HG02870 (cell line): Measurements from ENCODE around the gene SAMD1.

Experiments used
- ATAC-seq: cut with Tn5 transposase; IDR thresholded peaks from one replicate; pipeline ENCODE4 v1.9.1; 2021; ENCODE audit warnings: mild to moderate bottlenecking, moderate library complexity; ENCODE audit not compliant: unreplicated experiment

The SAMD1 gene

GRCh38 chr19:14113762-14114414 lies 23.3 kb upstream of the SAMD1 start:
- no peak for ATAC-seq

DNA sequence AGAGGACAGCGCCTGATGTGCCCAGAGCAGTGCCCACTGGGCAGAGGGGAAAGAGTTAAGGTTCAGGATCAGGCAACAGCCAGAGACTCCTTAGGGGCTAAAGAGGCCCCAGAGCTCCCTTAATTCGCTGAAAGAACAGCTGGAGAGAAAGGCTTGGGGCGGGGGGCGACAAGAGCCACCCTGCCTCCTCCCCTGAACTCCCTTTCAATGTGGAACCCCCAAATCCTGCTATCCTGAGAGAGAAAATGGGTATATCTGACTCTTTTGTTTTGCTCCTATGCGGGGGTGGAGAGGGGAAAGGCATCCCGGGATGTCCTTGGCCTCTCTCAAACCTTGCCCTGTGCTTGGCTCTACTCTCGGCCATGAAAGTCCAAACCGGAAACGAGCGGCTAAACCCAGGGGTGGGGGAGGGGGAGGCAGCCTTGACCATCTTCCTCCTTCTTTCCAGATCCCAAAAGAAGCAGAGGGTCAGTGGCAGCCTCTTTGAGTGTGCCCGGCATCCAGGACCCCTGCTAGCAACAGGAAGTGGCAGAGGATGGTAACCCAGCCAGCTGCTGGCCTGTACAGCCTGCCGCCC lies 22.3 kb upstream of the SAMD1 start:
- ATAC-seq = no peak

DNA sequence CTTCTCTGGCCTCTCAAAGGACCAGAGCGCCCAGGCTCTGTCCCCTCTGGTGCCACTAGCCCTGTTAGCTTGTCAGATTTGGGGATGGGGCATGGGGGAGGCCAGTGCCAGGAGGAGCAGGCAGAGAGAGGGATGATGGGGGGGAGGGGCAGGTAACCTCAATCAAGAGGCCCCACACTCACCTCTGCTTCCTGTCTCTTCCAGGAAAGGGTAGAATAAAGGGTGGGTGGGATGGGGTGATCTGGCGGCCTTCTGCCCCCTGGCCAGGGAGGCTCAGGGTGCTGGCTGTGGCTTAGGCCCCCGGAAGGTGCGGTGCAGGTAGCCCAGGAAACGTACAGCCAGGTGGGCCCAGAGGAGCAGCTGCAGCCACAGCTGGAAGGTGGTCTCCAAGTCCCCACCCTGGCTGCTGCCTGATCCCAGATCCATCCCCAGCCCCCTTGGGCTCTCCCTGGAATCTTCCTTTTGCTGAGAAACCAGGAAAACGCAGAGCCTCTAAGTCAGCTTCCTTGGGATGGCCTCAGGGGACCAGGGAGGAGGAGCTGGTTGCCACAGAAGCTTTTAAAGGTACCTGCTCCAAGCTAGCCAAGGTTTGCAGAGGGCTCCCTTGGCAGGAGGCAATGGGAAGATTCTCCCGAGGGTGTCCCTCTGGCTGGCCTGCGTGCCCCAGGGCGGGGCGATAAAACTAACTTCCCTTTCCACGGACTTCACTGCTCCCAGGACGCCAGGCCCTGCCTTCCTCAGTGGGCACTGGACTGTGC lies 21.7 kb upstream of the SAMD1 start:
- no peak for ATAC-seq

- no peak for ATAC-seq
Measured at GRCh38 chr19:14111486-14111885, 20.9 kb upstream of the SAMD1 start.

DNA sequence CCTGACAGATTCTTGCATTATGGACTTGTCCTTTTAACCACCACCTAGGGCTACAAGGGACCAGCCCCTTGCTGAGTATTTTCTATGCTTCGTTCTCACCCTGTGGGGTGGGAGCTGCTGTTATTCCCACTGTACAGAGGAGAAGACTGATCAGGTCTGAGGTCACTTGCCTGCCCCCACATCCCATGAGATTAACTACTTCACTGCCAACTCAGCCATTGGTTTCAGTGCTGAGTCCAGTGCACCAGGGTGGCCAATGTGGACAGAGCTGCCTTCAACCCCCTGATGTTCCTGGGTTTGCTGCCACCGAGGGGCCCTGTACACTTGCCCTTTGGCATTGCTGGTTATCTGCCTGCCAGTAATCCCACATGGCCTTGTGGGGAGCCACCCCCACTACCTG lies 20.1 kb upstream of the SAMD1 start:
- no peak for ATAC-seq

DNA sequence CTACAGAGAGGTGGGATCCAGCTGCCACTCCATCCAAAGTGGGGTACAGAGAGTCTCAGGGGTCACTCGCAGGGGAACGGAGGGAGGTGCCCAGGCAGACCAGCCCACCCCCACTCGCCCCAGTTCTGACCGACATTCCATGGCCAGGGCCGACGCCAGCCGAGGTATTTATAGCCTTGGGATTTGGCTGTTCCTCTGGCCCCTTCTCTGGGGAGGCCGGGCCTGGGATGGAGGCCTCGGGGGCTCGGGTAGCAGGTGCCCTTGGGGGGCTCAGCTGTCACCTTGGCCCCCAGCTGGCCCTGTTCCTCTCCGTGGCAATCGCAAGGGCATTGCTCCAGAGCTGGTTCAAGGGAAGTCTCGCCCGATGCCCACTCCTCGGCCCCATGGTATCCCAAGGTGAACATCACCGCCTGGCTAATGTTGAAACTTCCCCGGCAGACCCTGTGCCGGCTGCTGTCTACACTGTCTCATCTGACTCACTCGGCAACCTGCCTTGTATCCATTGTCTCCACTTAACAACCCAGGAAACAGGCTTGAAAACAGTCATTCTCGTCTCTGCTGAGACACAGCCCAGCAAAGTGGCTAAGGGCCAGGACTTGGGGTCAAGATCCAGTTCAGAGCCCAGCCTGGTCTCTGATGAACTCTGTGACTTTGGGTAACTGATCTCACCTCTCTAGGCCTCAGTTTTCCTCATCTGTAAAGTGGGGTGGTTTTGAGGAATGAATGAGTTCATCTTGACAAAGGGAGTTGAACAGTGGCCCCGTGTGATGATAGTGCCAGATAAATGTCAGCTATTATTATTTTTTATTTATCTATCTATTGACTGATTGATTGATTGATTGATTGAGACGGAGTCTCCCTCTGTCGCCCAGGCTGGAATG lies 17.3 kb upstream of the SAMD1 start:
- ATAC-seq = no peak

DNA sequence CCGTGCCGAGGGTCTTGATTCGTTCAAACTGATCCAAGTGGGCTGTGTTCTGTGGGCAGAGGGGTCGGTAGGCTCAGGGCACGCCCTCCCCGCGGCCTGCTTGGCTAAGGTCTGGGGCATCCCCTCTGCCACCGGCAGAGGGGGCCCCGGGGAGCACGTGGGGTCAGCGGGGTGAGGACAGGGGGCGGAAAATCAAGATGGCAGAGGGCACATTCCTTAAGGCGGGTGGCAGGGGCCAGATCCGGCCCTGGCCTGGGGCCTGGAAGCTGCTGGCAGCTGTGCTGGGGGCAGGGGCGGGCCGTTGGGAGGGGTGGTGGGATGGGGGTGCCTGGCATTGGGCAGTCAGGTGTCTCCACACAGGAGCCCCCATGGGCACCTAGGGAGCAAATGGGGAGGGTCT lies 16.3 kb upstream of the SAMD1 start:
- ATAC-seq = no peak

DNA sequence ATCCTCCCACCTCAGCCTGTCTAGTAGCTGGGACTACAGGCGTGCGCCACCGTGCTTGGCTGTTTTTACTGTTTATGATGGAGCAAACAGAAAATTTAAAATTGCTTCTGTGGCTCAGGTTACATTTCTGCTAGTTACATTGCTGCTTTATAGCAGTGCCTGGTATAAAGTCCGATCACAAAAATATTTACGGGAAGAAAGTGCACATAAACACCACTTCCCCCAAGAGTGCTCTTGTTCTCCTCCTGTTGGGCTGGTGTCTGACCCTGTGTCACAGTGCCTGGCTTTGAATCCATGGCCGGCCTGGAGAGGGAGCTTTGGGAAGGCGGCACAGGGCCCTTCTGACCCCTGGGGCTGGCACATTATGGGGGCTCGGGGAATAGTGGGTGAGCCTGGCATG lies 15.1 kb upstream of the SAMD1 start:
- ATAC-seq = no peak

DNA sequence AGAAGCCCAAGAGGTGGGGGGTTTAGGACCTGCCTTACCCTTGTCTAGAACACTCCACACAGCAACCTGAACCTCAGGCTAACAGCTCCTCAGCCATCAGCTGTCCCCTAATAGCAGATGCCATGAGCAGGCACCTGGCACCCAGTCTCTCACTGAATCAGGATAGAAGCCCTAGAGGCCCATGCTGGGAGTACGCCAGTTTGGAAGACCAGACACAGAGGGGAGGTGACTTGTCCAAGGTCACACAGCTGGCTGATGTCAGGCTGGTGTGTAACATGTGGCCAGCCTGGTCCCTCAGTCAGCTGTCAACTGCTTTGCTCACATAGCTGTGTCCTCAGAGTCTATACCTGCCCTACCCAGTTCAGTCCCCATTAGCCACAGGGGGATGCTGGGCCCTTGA lies 12.8 kb upstream of the SAMD1 start:
- ATAC-seq = no peak

DNA sequence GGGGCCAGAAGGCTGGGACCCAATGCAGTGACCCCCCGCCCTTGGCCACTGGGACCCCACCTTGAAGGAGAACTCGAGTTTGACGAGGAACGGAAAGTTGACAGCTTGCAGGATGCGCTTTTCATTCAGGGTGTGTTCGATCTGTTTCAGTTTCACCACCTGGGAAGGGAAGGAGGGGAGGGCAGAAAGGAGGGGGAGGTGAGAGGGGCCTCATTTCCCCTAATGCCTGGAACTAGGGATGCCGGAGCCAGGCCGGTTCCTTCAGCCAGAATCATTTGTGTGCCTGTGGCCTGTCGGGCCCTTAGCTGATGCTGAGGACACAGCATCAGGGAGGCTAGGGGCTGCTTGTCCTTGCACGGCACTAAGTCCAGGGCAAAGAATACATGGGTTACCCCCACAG lies 12.2 kb upstream of the SAMD1 start:
- no peak for ATAC-seq

DNA sequence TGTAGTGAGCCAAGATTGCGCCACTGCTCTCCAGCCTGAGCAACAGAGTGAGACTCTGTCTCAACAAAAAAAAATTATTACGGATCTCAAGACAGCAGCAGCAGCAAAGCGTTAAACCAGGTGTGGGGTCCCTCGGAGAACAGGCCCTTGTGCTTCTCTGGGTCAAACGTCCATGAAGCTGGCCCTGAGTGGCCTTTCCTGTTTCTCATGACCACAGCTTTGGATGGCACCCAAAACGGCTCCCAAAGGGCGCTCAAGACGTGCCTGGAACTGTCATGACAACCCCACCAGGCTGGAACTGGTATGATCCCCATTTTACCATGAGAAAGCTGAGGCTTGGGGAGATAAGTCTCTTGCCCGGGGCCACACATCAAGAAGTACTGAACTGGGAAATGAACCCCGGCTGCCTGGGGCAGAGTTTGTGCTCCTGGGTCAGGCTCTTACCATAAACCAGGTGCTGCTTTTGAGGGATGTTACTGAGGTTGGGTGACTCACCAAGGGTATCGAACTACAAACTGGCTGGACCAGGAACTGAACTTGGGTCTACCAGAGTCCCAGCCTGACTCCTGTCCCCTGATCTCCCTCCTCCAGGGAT lies 11.6 kb upstream of the SAMD1 start:
- ATAC-seq = no peak

- ATAC-seq = no peak
Measured at GRCh38 chr19:14101003-14101545, 10.5 kb upstream of the SAMD1 start.

GRCh38 chr19:14097532-14098151 lies 7.1 kb upstream of the SAMD1 start:
- no peak for ATAC-seq

DNA sequence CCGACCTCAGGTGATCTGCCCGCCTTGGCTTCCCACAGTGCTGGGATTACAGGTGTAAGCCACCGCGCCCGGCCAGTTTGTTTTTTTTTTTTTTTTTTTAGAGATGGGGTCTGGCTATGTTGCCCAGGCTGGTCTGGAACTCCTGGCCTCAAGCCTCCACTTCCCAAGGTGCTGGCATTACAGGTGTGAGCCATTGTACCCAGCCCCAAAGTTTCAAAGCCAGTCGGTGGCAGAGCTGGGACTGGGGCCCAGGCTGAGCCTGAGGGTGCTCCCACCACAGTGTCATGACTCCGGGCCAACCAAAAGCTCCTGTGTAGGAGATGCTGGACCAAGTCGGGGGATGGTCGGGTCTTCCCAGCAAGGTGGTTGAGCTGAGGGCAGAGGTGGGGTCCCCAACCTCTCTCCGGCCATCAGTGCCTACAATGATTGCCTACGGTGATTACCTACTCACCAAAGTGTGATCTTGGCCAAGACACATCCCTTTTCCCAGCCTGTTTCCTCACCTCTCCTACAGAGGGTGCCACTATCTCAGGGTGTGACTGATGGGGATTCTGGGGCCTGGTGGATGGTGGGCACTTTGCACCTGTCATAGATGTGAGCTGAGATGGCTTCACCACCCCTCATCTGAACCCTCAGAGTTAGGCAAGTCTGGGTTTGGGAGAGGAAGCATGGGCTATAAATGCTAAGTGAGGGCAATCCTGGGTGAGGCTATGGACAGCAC lies 5.9 kb upstream of the SAMD1 start:
- no peak for ATAC-seq

- ATAC-seq = no peak
Measured at GRCh38 chr19:14094854-14095253, 4.3 kb upstream of the SAMD1 start.

GRCh38 chr19:14093117-14093823 lies 2.7 kb upstream of the SAMD1 start:
- no peak for ATAC-seq

DNA sequence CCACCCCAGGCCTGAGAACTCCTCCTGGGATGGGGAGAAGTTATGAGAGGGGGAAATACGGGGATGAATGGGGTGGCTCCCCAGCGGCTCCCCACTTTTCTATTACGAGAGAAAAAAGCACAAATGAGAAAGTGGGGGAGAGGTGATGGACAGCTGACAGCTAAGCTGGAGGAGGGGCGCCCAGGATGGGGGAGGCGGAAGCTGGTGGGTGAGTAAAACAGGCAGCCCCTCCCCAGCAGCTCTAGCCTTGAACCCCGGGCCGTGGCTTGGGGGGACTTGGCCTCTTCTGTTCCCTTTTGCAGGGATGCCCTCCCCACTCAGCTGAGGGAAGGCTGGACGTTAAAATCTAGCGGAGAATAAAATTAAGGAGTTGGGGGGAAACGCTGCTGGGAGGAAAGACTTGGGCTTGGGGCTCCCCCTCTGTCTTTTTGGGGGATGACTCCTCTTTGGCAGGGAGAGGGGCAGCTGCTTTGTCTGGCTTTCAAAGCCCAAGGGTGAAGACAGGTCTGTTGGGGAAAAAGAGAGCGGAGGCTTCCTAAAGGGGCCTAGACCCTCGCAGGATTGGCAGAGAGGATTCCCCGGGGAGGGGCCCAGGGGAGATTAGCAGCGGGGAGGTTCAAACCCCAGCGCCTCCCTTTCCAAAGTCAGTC lies 1.4 kb upstream of the SAMD1 start:
- ATAC-seq = no peak

GRCh38 chr19:14091081-14091812 lies 696 bp upstream of the SAMD1 start:
- ATAC-seq = peak; percentile 53
